Heart left ventricle (tissue), 16 donors: ENCODE measurements around the gene CD151. TPM values are rescaled to one million over a fixed set of nuclear protein-coding genes. Genes with fewer than 3 reads are reported as not detected.

Experiments
- ATAC-seq, 4 donors: fragments of 200-7000 bp; cut with Tn5 transposase; one replicate each; pipeline ENCODE4 v1.9.1; 2020 to 2022; ENCODE audit warnings: moderate library complexity in 4 of 4, mild to moderate bottlenecking in 3 of 4, moderate number of reproducible peaks in 1 of 4
- DNase-seq, 5 donors: peaks; one replicate each; pipeline ENCODE4 v3.0.0-alpha.2; 2020
- H3K27ac ChIP-seq, 12 donors: fragments of 200-600 bp; sonication (generic) in 4 of 12; one replicate each; pipeline versions ENCODE4 v1.5.0 to v1.8.0; 2016 to 2022; ENCODE audit warnings: mild to moderate bottlenecking in 2 of 12
- H3K27me3 ChIP-seq, 9 donors: fragments of 200-600 bp; sonication (generic) in 2 of 9; one replicate each; pipeline versions ENCODE4 v1.5.1 to v1.8.0; 2016 to 2022; ENCODE audit warnings: mild to moderate bottlenecking in 3 of 9
- H3K36me3 ChIP-seq, 9 donors: fragments of 200-600 bp; sonication (generic) in 2 of 9; one replicate each; pipeline versions ENCODE4 v1.5.0 to v1.8.0; 2018 to 2022; ENCODE audit warnings: mild to moderate bottlenecking in 2 of 9
- H3K4me1 ChIP-seq, 12 donors: fragments of 200-600 bp; sonication (generic) in 4 of 12; one replicate each; pipeline versions ENCODE4 v1.5.0 to v1.8.0; 2016 to 2022; ENCODE audit warnings: mild to moderate bottlenecking in 3 of 12
- H3K4me3 ChIP-seq, 12 donors: fragments of 200-600 bp; sonication (generic) in 4 of 12; one replicate each; pipeline versions ENCODE4 v1.5.0 to v1.8.0; 2017 to 2022; ENCODE audit warnings: mild to moderate bottlenecking in 9 of 12, moderate library complexity in 4 of 12
- H3K9me3 ChIP-seq, 12 donors: fragments of 200-600 bp; sonication (generic) in 4 of 12; one replicate each; pipeline versions ENCODE4 v1.5.0 to v1.8.0; 2016 to 2022; ENCODE audit warnings: mild to moderate bottlenecking in 1 of 12
- CTCF ChIP-seq, 12 donors: fragments of 200-600 bp; sonication (generic) in 4 of 12; IDR thresholded peaks; one replicate each; pipeline versions ENCODE4 v1.5.0 to v1.8.0; 2018 to 2022; ENCODE audit warnings: antibody characterized with exemption in 12 of 12, mild to moderate bottlenecking in 5 of 12
- POLR2A ChIP-seq, 2 donors: fragments of 450-650 bp; IDR thresholded peaks; one replicate each; pipeline ENCODE4 v1.6.1; 2017; ENCODE audit warnings: antibody characterized with exemption in 2 of 2, mild to moderate bottlenecking in 2 of 2, moderate library complexity in 2 of 2
- WGBS, 4 donors: extraction: QIAGEN DNeasy Blood & Tissue Kit in 2 of 4; methylation state at CpG; one replicate each; pipeline versions ENCODE4 v1.1.5 to v1.1.7; 2013 to 2018; 5-methylcytosine and 5-hydroxymethylcytosine counted together
- intact Hi-C, 10 donors: fragments of 100-400 bp; cut with DNase I; formaldehyde crosslinking; loops; one replicate each; pipeline versions ENCODE4 v1.11.1 to v1.14.2; 2022
- long read RNA-seq, 3 donors: library from polyadenylated mRNA; unstranded; transcript quantifications; one replicate each; pipeline ENCODE4 v2.0.0, GENCODE V29; 2020 to 2021
- polyA plus RNA-seq, 2 donors: library from polyadenylated mRNA; stranded (reverse); fragments of 200-250 nt; gene quantifications; one replicate each; pipeline ENCODE4 v1.2.3, GENCODE V29; 2013
- total RNA-seq, 9 donors: library from RNA; depleted of rRNA in 2 of 9; stranded (reverse); fragments of >200 nt in 2 of 9; fragmentation: NEBNext Ultra II Directional in 3 of 9; extraction: Animal tissue kit (Norgen Biotek cat#: 25700) in 3 of 9; gene quantifications; one replicate each; pipeline versions ENCODE4 v1.1.0 to v1.2.4, GENCODE V29; 2016 to 2023
- donor health status: ischemic (EF 13 %, LVEDD 7.1; RV severe dilation, severe dysfunction).
- donor health status: healthy with polysubstance abuse.
- donor health status: DM: no; HTN: yes; CAD: no.
- donor health status: DM: no; HTN: no; CAD: no.
- donor health status: ischemic (EF 25% LVEDD 6.9; RV normal size, moderate dysfunction).
- donor health status: ischemic (EF 25% LVEDD 5.7; RV mildly dilated, moderate dysfunction).
- donor health status: healthy.
- donor health status: DM: yes; HTN: yes; CAD: no.
- donor health status: ischemic (EF 35%, LVEDD 5.7; RV mildly dilated, moderate dysfunction).
- donor health status: nonischemic (EF 11% LVEDD 7.7; RV severe dilation, severe dysfunction).
- donor health status: DM: yes; HTN: yes; CAD: no.
- donor health status: PGD.
- donor health status: ischemic (EF 29% LVEDD 5.4; RV normal size, mild dysfunction).
- donor health status: nonischemic (EF 23%, LVEDD 6.1; RV moderate dilation, normal function).

Gene CD151
- 100 to 1,000 TPM; 323 to 682 (median 454) TPM for total RNA-seq
- 100 to 1,000 TPM; 560 to 817 TPM for polyA plus RNA-seq
- long read RNA-seq, donor 1, transcript CD151-202 (9 exons, 1,658 nt) = major isoform, 270 of 593 reads
- long read RNA-seq, donor 1, transcript CD151-203 (8 exons, 1,486 nt) = minor isoform, 116 of 593 reads
- long read RNA-seq, donor 1, transcript CD151-201 (9 exons, 1,545 nt) = minor isoform, 31 of 593 reads
- long read RNA-seq, donor 1, partial matches to known transcripts = 115 of 593 reads
- long read RNA-seq, donor 1, other reads (novel, unspliced or antisense) = 57 of 593 reads
- long read RNA-seq, donor 2, transcript CD151-202 (9 exons, 1,658 nt) = major isoform, 393 of 716 reads
- long read RNA-seq, donor 2, transcript CD151-201 (9 exons, 1,545 nt) = minor isoform, 23 of 716 reads
- long read RNA-seq, donor 2, transcript CD151-203 (8 exons, 1,486 nt) = minor isoform, 157 of 716 reads
- long read RNA-seq, donor 2, partial matches to known transcripts = 77 of 716 reads
- long read RNA-seq, donor 2, other reads (novel, unspliced or antisense) = 62 of 716 reads
- long read RNA-seq, donor 3, transcript CD151-203 (8 exons, 1,486 nt) = minor isoform, 106 of 577 reads
- long read RNA-seq, donor 3, transcript CD151-202 (9 exons, 1,658 nt) = major isoform, 261 of 577 reads
- long read RNA-seq, donor 3, transcript CD151-201 (9 exons, 1,545 nt) = minor isoform, 35 of 577 reads
- long read RNA-seq, donor 3, partial matches to known transcripts = 129 of 577 reads
- long read RNA-seq, donor 3, other reads (novel, unspliced or antisense) = 45 of 577 reads

DNA sequence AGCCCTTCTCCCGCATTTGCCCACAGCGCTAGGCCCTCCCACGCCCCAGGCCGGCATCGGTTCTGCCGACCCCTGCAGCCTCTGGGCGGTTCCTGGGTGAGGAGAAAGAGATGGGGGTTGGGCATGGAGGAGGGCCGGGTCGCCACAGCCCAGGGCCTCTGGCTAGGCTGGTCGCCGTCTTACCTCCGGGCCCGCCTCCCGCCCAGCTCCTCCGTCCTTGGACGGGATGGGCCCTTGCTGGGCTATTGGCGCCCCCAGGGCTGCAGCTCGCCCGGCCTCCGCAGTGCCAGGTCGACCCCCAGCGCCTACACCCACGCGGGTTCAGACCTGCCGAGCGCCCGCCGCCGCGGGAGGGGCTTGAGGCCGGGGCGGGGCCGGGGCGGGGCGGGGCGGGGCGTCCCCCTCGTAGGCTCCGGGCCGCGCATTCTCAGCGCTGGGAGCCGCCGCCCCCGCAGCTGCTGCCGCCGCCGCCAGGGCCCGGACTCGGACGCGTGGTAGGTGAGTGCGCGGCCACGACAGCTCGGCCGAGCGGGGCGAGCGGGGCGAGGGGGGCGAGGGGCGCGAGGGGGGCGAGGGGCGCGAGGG, at the start of gene CD151:
TSS of gene CD151 (plus strand) at position 424 of the 585 bp plus-strand sequence. CDS start 3,118 bp downstream, outside the sequence.
- H3K27ac ChIP-seq = peak within 1 kb of the TSS; percentile 79 to 98 (median 92)
- peaks cover 0 to 19% (median 18%) of the 10 kb centered on the region in 9 donors for H3K36me3 ChIP-seq
- WGBS, 4 donors = 2 to 15% (median 7%) methylated on average over 6 to 67 of the region's 67 CpGs
- H3K9me3 ChIP-seq = no peaks in the 10 kb centered on the region
- TF ChIP-seq CTCF (IDR thresholded peaks at IDR 0.05) = no peak
- TF ChIP-seq POLR2A (IDR thresholded peaks at IDR 0.05) = no peak
- H3K27me3 ChIP-seq = peaks cover 0 to 32% (median 0%) of the 10 kb centered on the region in 9 donors
- ATAC-seq = peak in 2 of 4 donors; percentile 26 to 33
- intact Hi-C loops = no loop called here
- peaks cover 10 to 94% (median 82%) of the 10 kb centered on the region in 12 donors for H3K4me1 ChIP-seq
- H3K4me3 ChIP-seq = peak within 1 kb of the TSS; percentile 40 to 95 (median 78)
- peak; percentile 63 to 76 (median 66) for DNase-seq

- peaks cover 0 to 3% (median 0%) of the 10 kb centered on the region in 9 donors for H3K36me3 ChIP-seq
- H3K4me1 ChIP-seq = peaks cover 0 to 16% (median 8%) of the 10 kb centered on the region in 12 donors
- no peaks in the 10 kb centered on the region for H3K9me3 ChIP-seq
- ATAC-seq (peak; percentile 52 to 90 (median 78)), DNase-seq (peak; percentile 50 to 85 (median 73))
- peak overlapping the region in 1 of 12 donors; percentile 29 for H3K27ac ChIP-seq
- intact Hi-C loops = no loop called here
- no peak for TF ChIP-seq POLR2A (IDR thresholded peaks at IDR 0.05)
- TF ChIP-seq CTCF (IDR thresholded peaks at IDR 0.05) = peak in 11 of 12 donors; percentile 35 to 70 (median 58)
- peaks cover 0 to 6% (median 0%) of the 10 kb centered on the region in 9 donors for H3K27me3 ChIP-seq
- no peak overlapping the region for H3K4me3 ChIP-seq
- WGBS, 4 donors = 19 to 35% (median 33%) methylated on average over 23 to 24 of the region's 24 CpGs
These were observed 49.2 kb upstream of the CD151 start for GRCh38 chr11:783581-784015.

DNA sequence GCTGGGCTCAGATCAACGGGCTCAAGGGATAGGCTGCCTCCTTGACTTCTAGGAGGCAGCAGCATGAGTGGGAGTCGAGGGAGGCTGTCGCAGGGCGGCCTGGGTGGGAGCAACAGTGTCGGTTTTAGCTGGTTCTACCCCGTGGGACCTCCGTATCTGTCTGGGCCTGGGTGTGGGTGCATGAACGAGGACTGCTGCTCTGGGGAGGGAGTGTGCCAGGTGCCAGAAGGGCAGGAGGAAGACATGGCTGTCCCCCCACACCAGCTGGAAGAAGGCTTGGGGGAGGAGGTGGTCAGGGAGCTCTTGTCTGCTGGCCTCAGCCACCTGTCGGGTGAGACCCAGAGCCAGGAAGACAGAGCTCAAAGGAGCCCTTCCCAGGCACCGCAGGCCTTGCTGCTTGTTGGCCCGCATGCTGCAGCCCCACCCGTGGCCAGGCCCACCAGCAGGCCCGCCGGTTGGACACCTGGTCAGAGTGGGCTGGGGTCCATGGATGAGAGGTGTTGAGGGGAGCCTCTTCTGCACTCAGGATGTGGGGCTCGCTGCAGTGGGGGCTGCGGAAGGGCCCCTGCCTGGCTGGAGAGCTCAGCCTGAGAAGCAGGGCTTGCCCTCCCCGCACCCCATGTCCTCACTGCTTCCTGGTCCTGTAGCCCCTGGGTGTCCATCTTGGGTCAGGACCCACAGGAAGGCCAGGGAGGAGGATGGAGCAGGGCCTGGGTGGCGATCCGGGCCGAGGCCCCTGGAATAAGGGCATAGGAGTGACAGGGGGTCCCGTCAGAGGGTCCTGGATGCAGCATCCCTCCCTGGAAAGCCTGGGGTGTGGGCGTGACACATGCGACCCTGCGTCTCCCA, 46.3 kb upstream of the CD151 start:
- 75 to 80% (median 77%) methylated on average over 15 to 24 of the region's 24 CpGs for WGBS, 4 donors
- H3K4me3 ChIP-seq = no peak overlapping the region
- intact Hi-C loops = no loop called here

More for the DNA sequence above, 46.3 kb upstream of the CD151 start:
- no peak for DNase-seq
- Histone ChIP-seq H3K9me3 (no peaks in the 10 kb centered on the region), H3K4me1 (peaks cover 0 to 14% (median 10%) of the 10 kb centered on the region in 12 donors), H3K27me3 (peaks cover 0 to 22% (median 7%) of the 10 kb centered on the region in 9 donors), H3K36me3 (peaks cover 0 to 7% (median 0%) of the 10 kb centered on the region in 9 donors), H3K27ac (no peak overlapping the region)
- no peak for ATAC-seq
- no peak for TF ChIP-seq CTCF (IDR thresholded peaks at IDR 0.05)
- no peak for TF ChIP-seq POLR2A (IDR thresholded peaks at IDR 0.05)
